22Rv1 (cell line): Measurements from ENCODE around the gene PRRC2A.
A peak's percentile ranks its signal among the peaks of the same experiment; 100 is the strongest.

ENCODE experiments used
- H3K27ac ChIP-seq: fragments of 450-650 bp; 2 replicates; pipeline ENCODE4 v1.5.1; 2017
- ZFX ChIP-seq: fragments of 450-650 bp; IDR thresholded peaks from 2 replicates; pipeline ENCODE4 v1.6.1; 2017; ENCODE audit warnings: antibody characterized with exemption, borderline replicate concordance
- TF ChIP-seq, protein P1 (sequence below): fragments of 450-650 bp; IDR thresholded peaks from 2 replicates; pipeline ENCODE4 v1.5.1; 2017; ENCODE audit warnings: mild to moderate bottlenecking

Gene PRRC2A

DNA sequence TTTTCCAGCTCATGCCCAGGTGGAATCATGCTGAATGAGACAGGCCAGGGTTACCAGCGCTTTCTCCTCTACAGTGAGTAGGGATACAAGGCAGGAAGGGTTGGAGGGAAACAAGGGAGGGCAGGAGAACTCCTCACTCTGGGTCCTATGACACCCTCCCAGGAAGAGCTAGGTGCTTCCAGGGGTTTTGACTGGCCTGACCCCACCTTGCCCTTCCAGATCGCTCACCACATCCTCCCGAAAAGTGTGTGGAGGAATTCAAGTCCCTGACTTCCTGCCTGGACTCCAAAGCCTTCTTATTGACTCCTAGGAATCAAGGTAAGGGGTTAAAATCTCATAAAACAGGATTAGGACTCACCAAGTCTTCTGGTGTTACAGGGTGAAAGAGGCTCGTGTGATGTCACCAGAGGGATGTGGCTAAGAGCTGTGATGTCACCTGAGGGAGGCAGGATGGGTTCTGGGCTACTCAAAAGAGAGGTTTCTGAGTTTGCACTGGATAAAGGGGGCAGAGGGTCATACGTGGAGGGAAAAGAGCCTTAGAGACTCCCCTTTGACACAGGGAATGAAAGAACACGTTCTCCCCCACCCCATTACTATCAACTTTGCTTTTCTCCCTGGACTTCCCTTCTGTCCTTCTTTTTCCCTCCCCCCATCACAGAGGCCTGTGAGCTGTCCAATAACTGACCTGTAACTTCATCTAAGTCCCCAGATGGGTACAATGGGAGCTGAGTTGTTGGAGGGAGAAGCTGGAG, 37.1 kb downstream of the PRRC2A start:
- TF ChIP-seq ZFX: no peak
- TF ChIP-seq, protein P1, sequence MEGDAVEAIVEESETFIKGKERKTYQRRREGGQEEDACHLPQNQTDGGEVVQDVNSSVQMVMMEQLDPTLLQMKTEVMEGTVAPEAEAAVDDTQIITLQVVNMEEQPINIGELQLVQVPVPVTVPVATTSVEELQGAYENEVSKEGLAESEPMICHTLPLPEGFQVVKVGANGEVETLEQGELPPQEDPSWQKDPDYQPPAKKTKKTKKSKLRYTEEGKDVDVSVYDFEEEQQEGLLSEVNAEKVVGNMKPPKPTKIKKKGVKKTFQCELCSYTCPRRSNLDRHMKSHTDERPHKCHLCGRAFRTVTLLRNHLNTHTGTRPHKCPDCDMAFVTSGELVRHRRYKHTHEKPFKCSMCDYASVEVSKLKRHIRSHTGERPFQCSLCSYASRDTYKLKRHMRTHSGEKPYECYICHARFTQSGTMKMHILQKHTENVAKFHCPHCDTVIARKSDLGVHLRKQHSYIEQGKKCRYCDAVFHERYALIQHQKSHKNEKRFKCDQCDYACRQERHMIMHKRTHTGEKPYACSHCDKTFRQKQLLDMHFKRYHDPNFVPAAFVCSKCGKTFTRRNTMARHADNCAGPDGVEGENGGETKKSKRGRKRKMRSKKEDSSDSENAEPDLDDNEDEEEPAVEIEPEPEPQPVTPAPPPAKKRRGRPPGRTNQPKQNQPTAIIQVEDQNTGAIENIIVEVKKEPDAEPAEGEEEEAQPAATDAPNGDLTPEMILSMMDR: no peak
- H3K27ac ChIP-seq: peak overlapping the region; percentile 83; the same call in 1 of the 2 replicates

DNA sequence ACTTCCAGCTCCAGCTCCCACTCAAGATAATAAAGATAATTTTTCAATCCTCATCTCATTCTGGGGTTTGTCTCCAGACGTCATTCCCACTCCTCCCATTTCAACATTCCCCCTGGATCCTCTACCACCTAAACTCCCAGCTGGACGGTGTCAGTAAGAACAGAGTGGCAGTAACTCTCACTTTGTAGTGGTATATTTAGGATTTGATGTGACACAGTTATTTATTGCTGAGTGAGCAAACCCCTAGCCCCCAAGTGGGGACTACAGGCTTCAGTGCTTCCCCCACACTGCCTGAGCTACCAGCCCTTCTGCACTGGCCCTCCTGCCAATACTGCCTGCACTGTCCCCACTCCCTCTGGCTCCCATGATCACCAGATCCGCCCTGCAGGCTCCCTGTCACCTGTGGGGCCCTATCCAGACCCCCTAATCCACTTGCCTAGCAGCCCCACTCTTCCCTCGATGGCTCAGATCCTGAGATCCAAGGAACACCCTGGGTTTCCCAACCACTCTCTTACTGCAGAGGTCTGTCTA, 37.7 kb downstream of the PRRC2A start:
- peak overlapping the region; percentile 83; the same call in 1 of the 2 replicates for H3K27ac ChIP-seq
- no peak for TF ChIP-seq ZFX
- TF ChIP-seq, protein P1: no peak

DNA sequence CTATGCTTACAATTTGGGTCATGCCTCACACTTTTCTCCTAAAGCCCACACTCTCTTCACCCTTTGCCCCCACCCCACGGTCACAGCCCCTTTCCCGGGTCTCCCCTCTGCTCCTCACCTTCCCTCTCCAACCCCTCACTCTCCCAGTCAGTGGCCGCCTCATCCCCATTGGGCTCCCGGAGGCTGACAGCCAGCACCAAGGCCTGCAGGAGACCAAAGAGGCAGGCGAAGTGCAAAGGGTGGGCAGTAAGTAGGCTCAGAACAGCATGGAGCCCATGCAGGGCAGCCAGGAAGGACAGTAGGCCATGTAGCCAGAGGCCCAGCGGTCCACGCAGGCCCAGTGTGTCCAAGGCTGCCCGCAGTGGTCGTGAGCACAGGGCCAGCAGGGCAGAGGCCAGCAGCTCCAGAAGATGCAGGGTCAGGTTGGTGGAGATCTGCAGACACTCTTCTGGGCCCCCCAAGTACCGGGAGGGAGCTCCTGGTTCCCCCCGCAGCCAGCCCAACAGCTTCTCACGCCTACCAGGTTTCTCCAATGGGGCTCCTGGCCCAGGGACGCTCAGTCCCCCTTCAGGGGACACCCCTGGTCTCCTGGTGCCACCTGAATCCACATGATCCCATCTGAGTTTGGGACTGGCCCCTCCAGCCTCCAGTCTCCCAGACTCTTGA, 38.6 kb downstream of the PRRC2A start:
- no peak for TF ChIP-seq ZFX
- H3K27ac ChIP-seq: peak overlapping the region; percentile 83; the same call in 1 of the 2 replicates

DNA sequence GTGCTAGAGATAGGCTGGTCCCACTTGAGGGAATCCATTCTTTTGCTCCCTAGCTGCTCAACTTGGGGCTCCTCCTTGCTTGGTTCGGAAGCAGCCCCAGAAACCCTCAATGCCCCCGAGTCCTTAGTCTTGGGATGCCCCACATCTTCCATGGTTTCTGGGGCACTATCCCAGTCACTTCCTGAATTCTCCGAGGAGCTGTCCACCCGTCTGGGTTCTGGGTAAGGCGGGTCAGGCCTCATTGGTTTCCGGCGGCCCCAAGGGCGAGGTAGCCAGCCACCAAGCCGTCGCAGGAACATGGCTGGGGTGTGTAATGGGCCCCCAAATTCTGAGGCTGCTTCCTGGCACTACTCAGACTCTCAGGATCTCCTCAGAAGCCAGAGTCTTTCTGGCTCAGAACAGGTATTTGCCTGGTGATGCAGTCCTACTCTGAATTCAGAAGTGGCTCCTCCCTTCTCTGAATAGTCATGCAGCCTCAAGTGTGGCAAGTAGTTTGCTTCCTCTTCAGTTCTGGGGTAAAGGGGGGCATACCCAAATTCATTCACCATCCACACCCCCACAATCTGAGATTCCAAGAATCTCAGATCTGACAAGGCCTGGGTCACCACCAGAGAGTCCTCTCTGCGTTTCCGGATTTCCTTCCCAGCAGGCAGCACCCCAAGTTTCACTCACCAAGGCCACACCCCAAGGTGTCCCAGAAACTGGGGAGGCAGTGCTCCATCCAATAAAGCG, 39.3 kb downstream of the PRRC2A start:
- H3K27ac ChIP-seq: peak overlapping the region; percentile 83
- TF ChIP-seq, protein P1: no peak
- no peak for TF ChIP-seq ZFX

DNA sequence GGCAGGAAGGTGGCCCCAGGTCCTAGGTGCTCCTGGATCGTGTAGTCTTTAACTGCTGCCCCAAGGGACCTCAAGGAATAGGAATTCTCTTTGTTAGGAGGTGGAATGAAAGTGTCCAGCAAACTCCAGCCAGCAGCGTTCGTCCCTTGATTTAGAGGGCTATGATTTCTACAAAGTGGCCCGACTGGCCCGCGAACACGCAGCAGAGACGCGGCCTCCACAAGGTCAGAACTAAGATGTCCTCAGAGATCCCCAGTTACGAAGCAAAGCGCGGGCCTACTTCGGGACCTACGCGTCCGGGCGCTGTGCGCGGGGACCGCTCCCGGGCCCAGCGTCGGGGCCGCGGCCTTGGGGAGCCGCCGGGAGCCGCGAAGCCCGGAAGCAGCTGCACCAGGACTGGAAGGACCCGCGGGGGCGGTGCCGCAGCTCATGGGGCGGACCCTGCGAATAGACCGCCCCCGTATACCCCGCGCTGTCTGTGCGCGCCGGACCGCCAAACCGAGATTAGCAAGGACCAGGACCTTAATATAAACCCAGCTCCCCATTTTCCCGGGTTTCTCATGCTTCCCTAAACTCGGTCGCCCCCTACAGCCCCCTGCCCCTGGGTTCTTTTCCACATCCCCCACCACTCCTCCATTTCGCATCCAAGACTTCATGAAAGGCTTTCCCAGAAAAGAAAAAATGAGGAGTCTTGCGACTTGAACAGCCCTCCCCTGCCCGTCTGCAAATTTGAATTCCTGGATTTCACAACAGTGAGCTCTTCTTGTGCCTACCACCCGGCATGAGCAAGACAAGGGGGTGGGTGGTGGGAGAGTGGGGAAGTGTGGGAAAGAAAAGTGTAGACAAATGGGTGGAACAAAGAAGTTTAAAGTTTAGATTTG, 40.1 kb downstream of the PRRC2A start, which contains the start of gene C6orf47:
Gene C6orf47, minus strand, starts transcription at position 398 of the 881 bp plus-strand sequence. CDS start 831 bp downstream, outside the sequence.
- peak within 1 kb of the TSS; percentile 83 for H3K27ac ChIP-seq
- TF ChIP-seq, protein P1: no peak
- no peak for TF ChIP-seq ZFX

DNA sequence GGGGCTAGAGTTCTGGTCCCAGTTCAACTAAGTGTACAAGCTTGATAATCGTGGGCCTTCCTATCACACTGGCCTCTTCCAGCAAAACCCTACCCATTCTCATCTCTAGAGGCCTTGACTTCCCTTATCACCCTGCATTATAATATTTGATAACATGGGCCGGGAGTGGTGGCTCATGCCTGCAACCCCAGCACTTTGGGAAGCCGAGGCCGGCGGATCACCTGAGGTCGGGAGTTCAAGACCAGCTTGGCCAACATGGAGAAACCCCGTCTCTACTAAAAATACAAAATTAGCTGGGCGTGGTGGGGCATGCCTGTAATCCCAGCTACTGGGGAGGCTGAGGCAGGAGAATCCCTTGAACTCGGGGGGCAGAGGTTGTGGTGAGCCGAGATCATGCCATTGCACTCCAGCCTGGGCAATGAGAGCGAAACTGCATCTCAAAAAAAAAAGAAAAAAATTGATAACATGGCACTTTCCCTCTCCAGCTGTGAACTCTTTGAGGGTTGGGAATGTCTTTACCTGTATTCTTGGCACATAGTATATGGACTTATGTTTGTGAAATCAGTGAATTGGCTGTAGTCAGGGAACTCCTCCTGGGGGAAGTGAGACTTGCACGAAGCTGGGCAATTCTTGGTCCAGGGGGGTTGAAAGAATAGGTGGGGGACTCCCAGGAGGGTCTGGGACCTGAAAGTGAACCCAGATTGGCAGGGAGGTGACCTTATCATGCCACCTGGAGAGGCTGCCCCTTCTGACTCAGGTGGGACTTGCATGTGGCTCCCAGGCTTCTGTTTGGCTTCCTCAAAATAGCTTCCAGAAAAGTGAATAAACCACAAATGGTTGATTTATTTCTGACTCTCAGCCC, 41.0 kb downstream of the PRRC2A start:
- TF ChIP-seq, protein P1: no peak
- TF ChIP-seq ZFX: no peak
- peak overlapping the region; percentile 83 for H3K27ac ChIP-seq
